Measurements from ENCODE around the gene TPCN1. TPM values are rescaled to one million over a fixed set of nuclear protein-coding genes. Genes with fewer than 3 reads are reported as not detected.

TPCN1 gene
- total and polyA plus RNA-seq, 2 donors from 2014 or later: 38.4 to 93.3 TPM

DNA sequence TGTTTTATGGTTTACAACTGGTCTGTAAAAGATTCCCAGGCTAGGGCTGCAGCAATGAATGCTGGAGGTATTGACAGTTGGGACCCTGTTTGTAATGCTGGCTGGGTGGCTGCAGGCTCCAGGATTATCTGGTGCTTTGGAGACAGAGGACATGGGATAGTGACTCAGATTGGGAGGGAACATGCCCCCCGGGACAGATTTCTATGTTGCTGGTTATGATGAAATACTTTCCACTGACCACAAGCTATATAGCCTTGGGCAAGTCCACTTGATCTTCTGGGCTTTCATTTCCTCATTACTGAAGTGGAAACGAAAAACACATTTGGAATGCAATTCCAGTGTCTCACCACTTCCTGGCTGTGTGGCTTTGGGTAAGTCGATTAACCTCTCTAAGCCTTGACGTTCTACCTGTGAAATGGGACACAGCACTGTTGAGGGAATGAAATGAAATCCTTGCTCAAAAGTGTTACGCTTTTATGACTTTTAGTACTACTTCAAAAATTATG is 6.3 kb upstream of the TPCN1 start:
- intact Hi-C loops (cut with DNase I): no loop called here
- H3K9ac ChIP-seq (ENCODE audit: low read length in 3 of 3): no peak overlapping the region
- FAIRE-seq: no peak

GRCh38 chr12:113216027-113216426 is 5.2 kb upstream of the TPCN1 start:
- TF ChIP-seq CTCF (IDR thresholded peaks at IDR 0.05; ENCODE audit: borderline replicate concordance, extremely low read depth, insufficient read depth): no peak
- FAIRE-seq (no peak), DNase-seq (no peak)
- peaks cover 0 to 4% (median 0%) of the 10 kb centered on the region in 3 donors for H3K4me1 ChIP-seq (ENCODE audit: control insufficient read depth in 2 of 3, insufficient read depth in 2 of 3, low read depth in 1 of 3, low read length in 3 of 3)
- no peak overlapping the region for H3K27ac ChIP-seq (ENCODE audit: low read depth in 2 of 2, low read length in 2 of 2)
- intact Hi-C loops (cut with DNase I): no loop called here
- H3K36me3 ChIP-seq (ENCODE audit: control insufficient read depth in 2 of 3, insufficient read depth in 3 of 3, low read length in 3 of 3): no peaks in the 10 kb centered on the region
- no peaks in the 10 kb centered on the region for H3K27me3 ChIP-seq (ENCODE audit: control insufficient read depth, insufficient read depth, low read length)
- no peak overlapping the region for H3K9ac ChIP-seq (ENCODE audit: low read length in 3 of 3)
- H3K9me3 ChIP-seq (ENCODE audit: control insufficient read depth in 2 of 3, insufficient read depth in 1 of 3, low read length in 3 of 3): no peaks in the 10 kb centered on the region
- H3K4me3 ChIP-seq (ENCODE audit: low read length in 3 of 3): no peak overlapping the region

More for the DNA sequence above, 6.3 kb upstream of the TPCN1 start:
- Histone ChIP-seq H3K27ac (ENCODE audit: low read depth in 2 of 2, low read length in 2 of 2) (no peak overlapping the region), H3K36me3 (ENCODE audit: control insufficient read depth in 2 of 3, insufficient read depth in 3 of 3, low read length in 3 of 3) (no peaks in the 10 kb centered on the region), H3K9me3 (ENCODE audit: control insufficient read depth in 2 of 3, insufficient read depth in 1 of 3, low read length in 3 of 3) (no peaks in the 10 kb centered on the region), H3K4me1 (ENCODE audit: control insufficient read depth in 2 of 3, insufficient read depth in 2 of 3, low read depth in 1 of 3, low read length in 3 of 3) (no peaks in the 10 kb centered on the region), H3K4me3 (ENCODE audit: low read length in 3 of 3) (no peak overlapping the region), H3K27me3 (ENCODE audit: control insufficient read depth, insufficient read depth, low read length) (no peaks in the 10 kb centered on the region)
- DNase-seq: peak in 1 of 5 donors; percentile 79
- TF ChIP-seq CTCF (IDR thresholded peaks at IDR 0.05; ENCODE audit: borderline replicate concordance, extremely low read depth, insufficient read depth): no peak

DNA sequence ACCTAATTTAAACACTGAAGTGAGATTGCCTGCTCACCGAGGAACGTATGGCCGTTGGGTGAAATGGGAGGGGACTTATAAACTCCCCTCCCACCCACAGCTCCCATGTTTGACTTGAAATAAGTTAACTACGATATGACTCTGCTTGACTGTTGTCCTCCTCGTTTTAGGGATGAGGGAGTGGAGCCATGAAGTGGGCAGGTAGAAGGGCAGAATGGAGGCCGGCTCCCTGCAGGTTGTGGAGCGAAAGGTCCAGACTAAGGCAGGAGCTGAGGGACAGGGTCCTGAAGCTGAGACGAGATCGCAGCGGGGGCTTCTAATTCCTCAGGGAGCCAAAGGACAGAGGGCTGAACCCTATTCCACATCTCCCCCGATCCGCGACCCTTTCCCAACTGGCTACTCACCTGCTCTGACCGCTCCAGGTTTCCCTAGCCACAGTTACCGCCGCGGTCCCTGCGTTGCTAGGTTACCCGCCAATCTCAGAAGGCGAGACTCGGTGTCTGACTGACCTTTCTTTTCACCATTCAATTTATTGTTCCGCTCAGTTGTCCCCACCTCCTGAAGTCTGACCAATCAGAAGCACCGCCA is 577 bp upstream of the TPCN1 start:
- no peaks in the 10 kb centered on the region for H3K36me3 ChIP-seq (ENCODE audit: control insufficient read depth in 2 of 3, insufficient read depth in 3 of 3, low read length in 3 of 3)
- intact Hi-C loops (cut with DNase I): no loop called here
- DNase-seq (peak in 1 of 5 donors; percentile 35), FAIRE-seq (no peak)
- peak overlapping the region; percentile 70 to 94 (median 85) for H3K4me3 ChIP-seq (ENCODE audit: low read length in 3 of 3)
- no peak for TF ChIP-seq CTCF (IDR thresholded peaks at IDR 0.05; ENCODE audit: borderline replicate concordance, extremely low read depth, insufficient read depth)
- peak overlapping the region in 1 of 2 donors; percentile 96 for H3K27ac ChIP-seq (ENCODE audit: low read depth in 2 of 2, low read length in 2 of 2)
- peaks cover 0 to 12% (median 8%) of the 10 kb centered on the region in 3 donors for H3K4me1 ChIP-seq (ENCODE audit: control insufficient read depth in 2 of 3, insufficient read depth in 2 of 3, low read depth in 1 of 3, low read length in 3 of 3)
- peak overlapping the region; percentile 34 to 89 (median 57) for H3K9ac ChIP-seq (ENCODE audit: low read length in 3 of 3)
- no peaks in the 10 kb centered on the region for H3K27me3 ChIP-seq (ENCODE audit: control insufficient read depth, insufficient read depth, low read length)
- no peaks in the 10 kb centered on the region for H3K9me3 ChIP-seq (ENCODE audit: control insufficient read depth in 2 of 3, insufficient read depth in 1 of 3, low read length in 3 of 3)

Measured in kidney (tissue), 14 donors.